Embryonic facial prominence (tissue), 1 donor: ENCODE data around the gene TMEM252.

ENCODE experiments used
- DNase-seq: peaks from one replicate; pipeline ENCODE4 v3.0.0-alpha.2; 2016; ENCODE audit errors: extremely low spot score

Gene TMEM252

GRCh38 chr9:68541568-68541967 is 885 bp upstream of the TMEM252 start:
- DNase-seq = no peak

- no peak for DNase-seq
These were observed 2.5 kb downstream of the TMEM252 start for GRCh38 chr9:68538200-68538599.

GRCh38 chr9:68537616-68537880 is 3.1 kb downstream of the TMEM252 start:
- DNase-seq = no peak

GRCh38 chr9:68536876-68537615 is 3.6 kb downstream of the TMEM252 start:
- no peak for DNase-seq

- no peak for DNase-seq
These were observed 7.0 kb downstream of the TMEM252 start for GRCh38 chr9:68533678-68534077.

GRCh38 chr9:68532131-68532530 is 8.6 kb downstream of the TMEM252 start:
- no peak for DNase-seq

- no peak for DNase-seq
These were observed 10.1 kb downstream of the TMEM252 start for GRCh38 chr9:68530618-68531017.

- no peak for DNase-seq
These were observed 17.2 kb downstream of the TMEM252 start for GRCh38 chr9:68523367-68523936.

- no peak for DNase-seq
These were observed 17.7 kb downstream of the TMEM252 start for GRCh38 chr9:68522954-68523353.

- no peak for DNase-seq
These were observed 18.6 kb downstream of the TMEM252 start for GRCh38 chr9:68522131-68522530.

- no peak for DNase-seq
These were observed 25.2 kb downstream of the TMEM252 start for GRCh38 chr9:68515326-68516017.

- DNase-seq = no peak
These were observed 26.7 kb downstream of the TMEM252 start for GRCh38 chr9:68513981-68514380.

- no peak for DNase-seq
These were observed 27.3 kb downstream of the TMEM252 start for GRCh38 chr9:68513385-68513784.

GRCh38 chr9:68509689-68510088 is 31.0 kb downstream of the TMEM252 start:
- DNase-seq = no peak

GRCh38 chr9:68508547-68508946 is 32.1 kb downstream of the TMEM252 start:
- no peak for DNase-seq

- no peak for DNase-seq
These were observed 32.9 kb downstream of the TMEM252 start for GRCh38 chr9:68507806-68508145.

- DNase-seq = no peak
These were observed 33.4 kb downstream of the TMEM252 start for GRCh38 chr9:68507130-68507805.

- no peak for DNase-seq
These were observed 34.1 kb downstream of the TMEM252 start for GRCh38 chr9:68506551-68506950.

GRCh38 chr9:68505681-68506409 is 34.8 kb downstream of the TMEM252 start:
- DNase-seq = no peak

- DNase-seq = no peak
These were observed 38.4 kb downstream of the TMEM252 start for GRCh38 chr9:68502279-68502678.

GRCh38 chr9:68500457-68501381 is 40.0 kb downstream of the TMEM252 start:
- DNase-seq = no peak
